Peyer's patch (tissue), 4 donors: ENCODE results near the gene UGT2B11. TPM values are rescaled to one million over a fixed set of nuclear protein-coding genes. Genes with fewer than 3 reads are reported as not detected.
"Not testable (repeated sequence)": the region's sequence is repeated elsewhere in the genome, so short reads cannot be mapped to it uniquely, and the experiment has no call there.

Experiments
- DNase-seq, 3 donors: peaks; one replicate each; pipeline ENCODE4 v3.0.0-alpha.2; 2017 to 2019
- H3K27ac ChIP-seq, 4 donors: fragments of 200-600 bp; sonication (generic); one replicate each; pipeline ENCODE4 v1.5.1; 2016 to 2019
- H3K27me3 ChIP-seq, 2 donors: fragments of 200-600 bp; sonication (generic); one replicate each; pipeline ENCODE4 v1.5.1; 2019
- H3K36me3 ChIP-seq, 3 donors: fragments of 200-600 bp; sonication (generic); one replicate each; pipeline ENCODE4 v1.5.1; 2016 to 2019
- H3K4me1 ChIP-seq, 4 donors: fragments of 200-600 bp; sonication (generic); one replicate each; pipeline ENCODE4 v1.5.1; 2016 to 2019
- H3K4me3 ChIP-seq, 4 donors: fragments of 200-600 bp; sonication (generic); 1 replicate in 3 of 4; 2 replicates in 1 of 4; pipeline ENCODE4 v1.5.1; 2016 to 2019; ENCODE audit warnings: mild to moderate bottlenecking in 1 of 4
- H3K9me3 ChIP-seq, 4 donors: fragments of 200-600 bp; sonication (generic); one replicate each; pipeline ENCODE4 v1.5.1; 2016 to 2019; ENCODE audit warnings: mild to moderate bottlenecking in 1 of 4
- POLR2A ChIP-seq, 2 donors: fragments of 450-650 bp; IDR thresholded peaks; one replicate each; pipeline ENCODE4 v1.5.1; 2017; ENCODE audit warnings: antibody characterized with exemption in 2 of 2, mild to moderate bottlenecking in 2 of 2, moderate library complexity in 2 of 2
- total RNA-seq, 4 donors: library from RNA; depleted of rRNA; stranded (reverse); fragments of >200 nt; gene quantifications; one replicate each; pipeline ENCODE4 v1.1.0, GENCODE V29; 2016
- TF ChIP-seq, protein P1 (sequence below), 6 experiments: fragments of 450-650 bp in 4 of 6; fragments of 200-600 bp in 2 of 6; sonication (generic) in 1 of 6; IDR thresholded peaks; one replicate each; pipeline ENCODE4 v1.5.1; 2017 to 2019; ENCODE audit warnings: antibody characterized with exemption in 6 of 6, mild to moderate bottlenecking in 3 of 6, moderate library complexity in 1 of 6

Gene UGT2B11
- total RNA-seq, result not detected

DNA sequence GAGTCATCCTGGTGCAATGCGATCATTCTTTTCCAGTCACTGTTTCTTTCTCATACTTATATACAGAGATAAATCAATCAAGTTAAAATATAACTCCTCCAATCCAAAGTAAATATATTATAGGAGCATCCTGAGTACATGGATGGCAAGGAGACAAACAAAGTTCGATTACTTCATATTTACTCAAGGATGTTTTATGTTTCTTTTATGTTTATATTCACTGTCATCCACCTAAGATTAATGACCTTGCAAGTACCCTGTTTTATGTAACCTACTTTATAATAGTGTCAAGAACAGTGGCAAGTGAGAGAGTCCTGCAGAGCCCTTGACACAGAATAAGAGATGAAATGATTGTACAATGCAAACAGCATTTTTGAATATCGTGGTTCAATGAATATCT, at the start of gene UGT2B11:
Gene UGT2B11 (minus strand): TSS at position 33 of the 400 bp plus-strand sequence. CDS start 26 bp downstream, at position 7.
- no peak within 1 kb of the TSS for H3K4me3 ChIP-seq

DNA sequence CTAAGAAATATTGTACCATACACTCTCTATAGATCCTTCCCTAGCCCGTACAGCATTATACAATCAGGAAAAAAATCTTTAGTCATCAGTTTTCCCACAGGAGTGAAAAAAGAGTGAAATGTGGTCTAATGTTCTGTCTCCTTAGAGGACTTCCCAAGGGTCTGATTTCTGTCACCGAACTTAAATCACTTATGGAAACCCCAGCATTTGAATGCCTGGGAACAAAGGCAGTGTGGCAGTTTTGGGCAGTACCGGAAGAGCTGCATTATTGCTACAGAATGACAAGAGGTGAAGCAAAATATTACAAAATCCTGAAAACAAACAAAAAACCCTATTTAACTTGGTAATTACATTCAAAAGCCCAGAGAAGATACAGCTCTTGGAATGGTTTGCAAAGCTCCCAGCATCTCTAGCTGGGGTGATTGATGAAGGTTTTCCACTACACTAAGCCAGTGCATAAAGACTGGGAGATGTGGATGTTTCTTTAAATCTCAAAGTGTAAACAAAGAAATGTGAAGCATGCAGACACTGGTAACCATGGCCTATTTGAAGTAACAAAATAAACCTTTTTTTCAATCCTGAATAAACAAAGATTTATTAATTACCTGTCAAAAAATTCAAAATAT, 38.7 kb upstream of the UGT2B11 start:
- DNase-seq, H3K4me3 ChIP-seq, H3K27me3 ChIP-seq, H3K36me3 ChIP-seq, H3K27ac ChIP-seq, H3K4me1 ChIP-seq, H3K9me3 ChIP-seq: not testable (repeated sequence)

More for the DNA sequence above, at the start of gene UGT2B11:
- Histone ChIP-seq H3K27ac (no peak within 1 kb of the TSS), H3K27me3 (no peaks in the 10 kb centered on the region), H3K9me3 (no peaks in the 10 kb centered on the region), H3K36me3 (no peaks in the 10 kb centered on the region), H3K4me1 (no peaks in the 10 kb centered on the region)
- DNase-seq, result no peak
- TF ChIP-seq, protein P1, sequence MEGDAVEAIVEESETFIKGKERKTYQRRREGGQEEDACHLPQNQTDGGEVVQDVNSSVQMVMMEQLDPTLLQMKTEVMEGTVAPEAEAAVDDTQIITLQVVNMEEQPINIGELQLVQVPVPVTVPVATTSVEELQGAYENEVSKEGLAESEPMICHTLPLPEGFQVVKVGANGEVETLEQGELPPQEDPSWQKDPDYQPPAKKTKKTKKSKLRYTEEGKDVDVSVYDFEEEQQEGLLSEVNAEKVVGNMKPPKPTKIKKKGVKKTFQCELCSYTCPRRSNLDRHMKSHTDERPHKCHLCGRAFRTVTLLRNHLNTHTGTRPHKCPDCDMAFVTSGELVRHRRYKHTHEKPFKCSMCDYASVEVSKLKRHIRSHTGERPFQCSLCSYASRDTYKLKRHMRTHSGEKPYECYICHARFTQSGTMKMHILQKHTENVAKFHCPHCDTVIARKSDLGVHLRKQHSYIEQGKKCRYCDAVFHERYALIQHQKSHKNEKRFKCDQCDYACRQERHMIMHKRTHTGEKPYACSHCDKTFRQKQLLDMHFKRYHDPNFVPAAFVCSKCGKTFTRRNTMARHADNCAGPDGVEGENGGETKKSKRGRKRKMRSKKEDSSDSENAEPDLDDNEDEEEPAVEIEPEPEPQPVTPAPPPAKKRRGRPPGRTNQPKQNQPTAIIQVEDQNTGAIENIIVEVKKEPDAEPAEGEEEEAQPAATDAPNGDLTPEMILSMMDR (IDR thresholded peaks at IDR 0.05), result no peak
- TF ChIP-seq POLR2A (IDR thresholded peaks at IDR 0.05), result no peak

DNA sequence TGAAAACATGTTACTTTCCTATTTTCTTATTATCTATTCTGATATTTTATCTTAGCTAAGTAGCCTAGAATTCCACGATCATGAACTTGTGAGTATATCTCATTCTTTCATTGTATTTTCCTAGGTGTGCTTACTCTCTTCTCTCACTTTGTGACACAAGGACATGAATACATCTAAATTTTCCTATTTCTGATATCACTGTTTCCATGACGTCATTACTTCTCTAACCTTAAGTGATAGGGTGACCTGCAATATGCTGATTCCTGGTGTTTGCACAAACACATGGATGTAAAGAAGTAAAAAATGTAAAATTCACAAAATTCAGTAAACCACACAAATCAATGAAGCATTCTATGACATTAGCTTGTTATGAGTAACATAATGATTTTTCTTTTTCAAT, 36.3 kb upstream of the UGT2B11 start:
- DNase-seq, H3K4me1 ChIP-seq, H3K27ac ChIP-seq, H3K9me3 ChIP-seq, H3K27me3 ChIP-seq, H3K4me3 ChIP-seq, H3K36me3 ChIP-seq: not testable (repeated sequence)

DNA sequence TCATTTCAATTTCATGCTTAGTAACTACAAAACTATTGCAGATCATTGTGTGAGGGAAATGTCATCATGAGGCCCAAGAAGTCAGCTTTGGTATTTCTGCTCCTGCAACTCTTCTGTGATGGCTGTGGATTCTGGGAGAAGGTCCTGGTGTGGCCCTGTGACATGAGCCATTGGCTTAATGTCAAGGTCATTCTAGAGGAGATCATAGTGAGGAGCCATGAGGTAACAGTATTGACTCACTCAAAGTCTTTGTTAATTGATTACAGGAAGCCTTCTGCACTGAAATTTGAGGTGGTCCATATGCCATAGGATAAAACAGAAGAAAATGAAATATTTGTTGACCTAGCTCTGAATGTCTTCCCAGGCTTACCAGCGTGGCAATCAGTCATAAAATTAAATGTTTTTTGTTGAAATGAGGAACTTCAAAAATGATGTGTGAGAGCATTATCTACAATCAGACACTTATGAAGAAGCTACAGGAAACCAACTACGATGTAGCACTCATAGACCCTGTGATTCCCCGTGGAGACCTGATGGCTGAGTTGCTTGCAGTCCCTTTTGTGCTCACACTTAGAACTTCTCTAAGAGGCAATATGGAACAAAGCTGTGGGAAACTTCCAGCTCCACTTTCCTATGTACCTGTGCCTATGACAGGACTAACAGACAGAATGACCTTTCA, 28.2 kb upstream of the UGT2B11 start:
- H3K27ac ChIP-seq, H3K36me3 ChIP-seq, H3K4me1 ChIP-seq, H3K4me3 ChIP-seq, H3K27me3 ChIP-seq, H3K9me3 ChIP-seq, DNase-seq: not testable (repeated sequence)

DNA sequence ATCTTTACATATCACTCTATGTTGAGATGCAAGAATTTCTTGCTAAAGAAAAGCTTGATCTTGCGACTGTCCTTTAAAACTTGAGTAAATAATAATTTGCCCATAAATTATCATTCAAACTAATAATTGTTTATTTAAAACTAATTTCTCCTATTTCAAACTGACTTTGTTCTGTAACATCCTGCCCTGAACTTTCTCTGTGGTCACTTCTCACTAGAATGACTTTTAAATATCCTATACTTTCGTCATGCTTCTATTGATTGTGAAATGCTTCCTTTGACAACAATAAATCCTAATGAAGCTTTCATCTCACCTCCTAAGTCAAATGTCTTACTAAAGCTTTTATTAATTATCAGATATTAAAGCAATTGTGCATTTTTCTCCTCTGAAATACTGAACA, 27.2 kb upstream of the UGT2B11 start:
- H3K4me1 ChIP-seq, H3K27ac ChIP-seq, H3K27me3 ChIP-seq, H3K9me3 ChIP-seq, H3K36me3 ChIP-seq, DNase-seq, H3K4me3 ChIP-seq: not testable (repeated sequence)

DNA sequence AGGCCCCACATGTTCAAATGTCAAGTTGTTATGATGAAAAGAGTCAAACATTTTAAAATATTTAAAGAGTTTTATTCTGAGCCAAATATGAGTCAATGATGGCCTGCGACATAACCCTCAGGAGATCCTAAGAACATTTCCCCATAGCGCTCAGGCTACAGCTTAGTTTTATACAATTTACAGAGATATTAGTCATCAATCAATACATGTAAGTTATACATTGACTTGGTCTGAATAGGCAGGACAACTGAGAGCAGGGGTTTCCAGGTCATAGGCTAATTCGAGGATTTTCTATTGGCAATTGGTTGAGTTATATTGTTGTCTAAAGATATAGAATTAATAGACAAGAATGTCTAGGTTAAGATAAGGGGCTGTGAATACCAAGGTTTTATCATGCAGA, 26.2 kb upstream of the UGT2B11 start:
- not testable (repeated sequence) for DNase-seq, H3K36me3 ChIP-seq, H3K4me1 ChIP-seq, H3K4me3 ChIP-seq, H3K9me3 ChIP-seq, H3K27ac ChIP-seq, H3K27me3 ChIP-seq

DNA sequence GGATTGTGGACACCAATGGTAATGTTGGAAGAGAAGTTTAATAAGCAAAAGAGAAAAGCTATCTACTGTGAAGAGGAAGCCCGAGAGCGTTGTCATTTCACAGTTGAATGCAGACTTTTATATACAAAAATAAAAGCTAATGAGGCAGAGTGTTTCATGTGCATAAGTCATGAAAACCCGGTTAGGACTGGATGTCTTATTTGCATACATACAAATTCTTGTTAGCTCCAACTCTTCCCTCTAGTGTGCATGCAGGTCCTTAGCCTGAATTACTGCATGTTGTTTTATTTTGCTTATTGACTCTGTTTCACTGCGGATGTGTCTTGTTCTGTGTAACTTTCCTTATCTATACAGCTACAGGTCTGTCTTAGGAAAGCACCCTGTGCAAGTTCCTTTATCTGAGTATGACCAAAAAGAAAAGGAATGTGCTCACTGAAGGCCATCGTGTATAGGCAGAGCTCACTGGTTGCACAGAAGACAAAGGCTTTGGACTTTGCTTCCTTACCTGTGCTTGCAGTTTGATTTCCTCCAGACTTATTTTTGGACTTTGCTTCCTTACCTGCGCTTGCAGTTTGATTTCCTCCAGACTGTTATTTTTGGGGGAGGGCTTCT, 25.1 kb upstream of the UGT2B11 start:
- Histone ChIP-seq H3K9me3 (no peaks in the 10 kb centered on the region), H3K36me3 (no peaks in the 10 kb centered on the region), H3K4me1 (no peaks in the 10 kb centered on the region), H3K27ac (no peak overlapping the region), H3K27me3 (no peaks in the 10 kb centered on the region), H3K4me3 (no peak overlapping the region)
- TF ChIP-seq, protein P1 (IDR thresholded peaks at IDR 0.05), result no peak
- no peak for TF ChIP-seq POLR2A (IDR thresholded peaks at IDR 0.05)
- DNase-seq, result no peak

DNA sequence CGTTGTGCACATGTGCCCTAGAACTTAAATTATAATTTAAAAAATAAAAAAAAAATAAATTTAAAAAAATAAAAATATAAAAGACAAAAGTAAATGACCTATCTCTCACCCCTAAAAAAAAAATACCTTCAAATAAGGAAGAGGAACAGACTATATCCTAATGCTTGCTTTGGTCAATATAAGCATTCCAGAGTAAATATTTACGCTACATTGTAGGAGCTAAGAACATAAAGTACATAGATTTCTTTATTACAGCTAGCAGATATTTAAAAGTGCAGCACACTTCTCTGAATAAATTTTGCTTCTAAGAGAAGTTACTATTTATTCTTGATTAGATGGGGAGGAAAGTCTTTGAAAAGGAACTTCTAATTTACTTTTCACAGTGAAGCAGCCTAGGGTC, 24.5 kb upstream of the UGT2B11 start:
- Histone ChIP-seq H3K9me3 (no peaks in the 10 kb centered on the region), H3K4me3 (no peak overlapping the region), H3K36me3 (no peaks in the 10 kb centered on the region), H3K27me3 (no peaks in the 10 kb centered on the region), H3K27ac (no peak overlapping the region), H3K4me1 (no peaks in the 10 kb centered on the region)
- no peak for TF ChIP-seq POLR2A (IDR thresholded peaks at IDR 0.05)
- TF ChIP-seq, protein P1 (IDR thresholded peaks at IDR 0.05), result no peak
- DNase-seq, result no peak
